Right lobe of liver (tissue), 6 donors: ENCODE measurements around the gene DNAJB9. TPM values are rescaled to one million over a fixed set of nuclear protein-coding genes. Genes with fewer than 3 reads are reported as not detected.

Experiments used
- ATAC-seq, 4 donors: fragments of 200-7000 bp; cut with Tn5 transposase; one replicate each; pipeline ENCODE4 v1.9.1; 2020; ENCODE audit warnings: mild to moderate bottlenecking in 4 of 4, moderate library complexity in 4 of 4
- DNase-seq, 3 donors: peaks; one replicate each; pipeline ENCODE4 v3.0.0-alpha.2; 2020
- H3K27ac ChIP-seq, 3 donors: fragments of 200-600 bp; one replicate each; pipeline ENCODE4 v1.8.0; 2022
- H3K27me3 ChIP-seq, 2 donors: fragments of 200-600 bp; one replicate each; pipeline ENCODE4 v1.8.0; 2022
- H3K36me3 ChIP-seq, 4 donors: fragments of 200-600 bp; sonication (generic) in 1 of 4; one replicate each; pipeline versions ENCODE4 v1.5.1 to v1.8.0; 2017 to 2022; ENCODE audit warnings: control low read depth in 1 of 4
- H3K4me1 ChIP-seq, 4 donors: fragments of 200-600 bp; sonication (generic) in 1 of 4; one replicate each; pipeline versions ENCODE4 v1.5.1 to v1.8.0; 2017 to 2022; ENCODE audit warnings: control low read depth in 1 of 4
- H3K4me3 ChIP-seq, 3 donors: fragments of 200-600 bp; one replicate each; pipeline ENCODE4 v1.8.0; 2022
- H3K9me3 ChIP-seq, 4 donors: fragments of 200-600 bp; sonication (generic) in 1 of 4; one replicate each; pipeline versions ENCODE4 v1.5.1 to v1.8.0; 2017 to 2022; ENCODE audit warnings: control low read depth in 1 of 4
- POLR2A ChIP-seq: fragments of 450-650 bp; IDR thresholded peaks from one replicate; pipeline ENCODE4 v1.6.1; 2017; ENCODE audit warnings: antibody characterized with exemption, mild to moderate bottlenecking
- WGBS: methylation state at CpG from one replicate; pipeline ENCODE4 v1.1.6; 2018; ENCODE audit warnings: low coverage, low lambda C conversion rate; ENCODE audit not compliant: insufficient coverage; ENCODE audit errors: missing lambda C conversion rate; 5-methylcytosine and 5-hydroxymethylcytosine counted together
- intact Hi-C, 2 donors: fragments of 100-400 bp; cut with DNase I; formaldehyde crosslinking; loops; one replicate each; pipeline versions ENCODE4 v1.11.2 to v1.14.1; 2022
- total RNA-seq, 6 experiments: library from RNA; depleted of rRNA in 2 of 6; stranded (reverse); fragments of >200 nt in 2 of 6; fragmentation: NEBNext Ultra II Directional in 3 of 6; extraction: Animal tissue kit (Norgen Biotek cat#: 25700) in 3 of 6; gene quantifications; one replicate each; pipeline versions ENCODE4 v1.1.0 to v1.2.4, GENCODE V29; 2016 to 2023
- TF ChIP-seq, protein P1 (sequence below), 4 donors: fragments of 200-600 bp in 3 of 4; fragments of 450-650 bp in 1 of 4; IDR thresholded peaks; one replicate each; pipeline versions ENCODE4 v1.5.1 to v1.8.0; 2016 to 2022; ENCODE audit warnings: antibody characterized with exemption in 4 of 4, mild to moderate bottlenecking in 2 of 4
- donor health status: DM: no; HTN: yes; CAD: no.
- donor health status: DM: no; HTN: no; CAD: no.
- donor health status: DM: no; HTN: no; CAD: no.
- donor health status: DM: no; HTN: yes; CAD: no.
- donor health status: DM: no; HTN: yes; CAD: no.

The DNAJB9 gene
- total RNA-seq, 6 experiments from 2014 or later: 39.1 to 57.0 (median 53.4) TPM

DNA sequence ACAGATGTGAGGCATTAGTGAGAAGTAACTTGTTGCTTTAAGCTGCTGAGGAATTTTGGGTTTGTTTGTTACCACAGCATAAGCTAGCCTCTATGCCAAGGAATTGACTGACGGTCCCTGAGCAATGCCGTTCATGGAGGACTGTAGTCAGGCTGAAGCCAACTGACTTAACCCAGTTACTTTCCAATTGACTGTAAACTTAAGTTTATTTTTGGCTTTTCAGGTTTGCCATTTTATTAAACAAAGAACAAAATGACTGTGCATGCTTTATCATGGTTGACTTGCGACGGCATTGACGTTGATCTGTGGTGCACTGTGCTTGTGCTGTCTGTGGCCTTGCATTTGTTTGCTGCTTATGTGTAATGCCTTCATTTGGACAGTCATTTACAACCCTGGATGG lies 53.5 kb downstream of the DNAJB9 start:
- Histone ChIP-seq H3K36me3 (no peaks in the 10 kb centered on the region), H3K27ac (no peak overlapping the region), H3K4me1 (no peaks in the 10 kb centered on the region), H3K9me3 (no peaks in the 10 kb centered on the region), H3K27me3 (no peaks in the 10 kb centered on the region), H3K4me3 (no peak overlapping the region)
- TF ChIP-seq POLR2A: no peak
- TF ChIP-seq, protein P1, sequence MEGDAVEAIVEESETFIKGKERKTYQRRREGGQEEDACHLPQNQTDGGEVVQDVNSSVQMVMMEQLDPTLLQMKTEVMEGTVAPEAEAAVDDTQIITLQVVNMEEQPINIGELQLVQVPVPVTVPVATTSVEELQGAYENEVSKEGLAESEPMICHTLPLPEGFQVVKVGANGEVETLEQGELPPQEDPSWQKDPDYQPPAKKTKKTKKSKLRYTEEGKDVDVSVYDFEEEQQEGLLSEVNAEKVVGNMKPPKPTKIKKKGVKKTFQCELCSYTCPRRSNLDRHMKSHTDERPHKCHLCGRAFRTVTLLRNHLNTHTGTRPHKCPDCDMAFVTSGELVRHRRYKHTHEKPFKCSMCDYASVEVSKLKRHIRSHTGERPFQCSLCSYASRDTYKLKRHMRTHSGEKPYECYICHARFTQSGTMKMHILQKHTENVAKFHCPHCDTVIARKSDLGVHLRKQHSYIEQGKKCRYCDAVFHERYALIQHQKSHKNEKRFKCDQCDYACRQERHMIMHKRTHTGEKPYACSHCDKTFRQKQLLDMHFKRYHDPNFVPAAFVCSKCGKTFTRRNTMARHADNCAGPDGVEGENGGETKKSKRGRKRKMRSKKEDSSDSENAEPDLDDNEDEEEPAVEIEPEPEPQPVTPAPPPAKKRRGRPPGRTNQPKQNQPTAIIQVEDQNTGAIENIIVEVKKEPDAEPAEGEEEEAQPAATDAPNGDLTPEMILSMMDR (IDR thresholded peaks at IDR 0.05): no peak
- ATAC-seq (no peak), DNase-seq (no peak)
- intact Hi-C loops: no loop called here
- 100% methylated on average over 3 of the region's 5 CpGs for WGBS

Other genes with a start within 250 kb of the DNAJB9 start
- gene NRCAM, start 113.4 kb upstream of the DNAJB9 start, total RNA-seq: 1 to 10 TPM in 1 of 6 experiments, under 1 TPM in 5; 0.16 to 1.9 (median 0.27) TPM
- 10 to 100 TPM; 13.7 to 25.6 (median 17.0) TPM for gene PNPLA8, start 43.7 kb upstream of the DNAJB9 start, total RNA-seq
- gene THAP5, start 168 bp upstream of the DNAJB9 start, total RNA-seq: 10 to 100 TPM; 15.5 to 17.9 (median 17.3) TPM